SKM-1 (cell line): ENCODE measurements around the gene ZNF688.

Experiments used
- DNase-seq: peaks from one replicate; lab custom pipeline; 2025; ENCODE audit not compliant: unreplicated experiment; lab: John Stamatoyannopoulos, UW

ZNF688 gene

GRCh38 chr16:30521476-30521872 is 50.0 kb downstream of the ZNF688 start:
- no peak for DNase-seq
